Measurements from ENCODE around the gene MSTO1.

- TF ChIP-seq POLR2AphosphoS5 (IDR thresholded peaks at IDR 0.05): no peak
- no peak for TF ChIP-seq CTCF (IDR thresholded peaks at IDR 0.05)
Measured at GRCh38 chr1:155623357-155623756, 13.3 kb downstream of the MSTO1 start.

All from suprapubic skin (tissue), 3 donors.